GF-D8 (cell line): ENCODE results near the gene GAN.

Experiments used
- DNase-seq: peaks from one replicate; lab custom pipeline; 2025; lab: John Stamatoyannopoulos, UW

Gene GAN

DNA sequence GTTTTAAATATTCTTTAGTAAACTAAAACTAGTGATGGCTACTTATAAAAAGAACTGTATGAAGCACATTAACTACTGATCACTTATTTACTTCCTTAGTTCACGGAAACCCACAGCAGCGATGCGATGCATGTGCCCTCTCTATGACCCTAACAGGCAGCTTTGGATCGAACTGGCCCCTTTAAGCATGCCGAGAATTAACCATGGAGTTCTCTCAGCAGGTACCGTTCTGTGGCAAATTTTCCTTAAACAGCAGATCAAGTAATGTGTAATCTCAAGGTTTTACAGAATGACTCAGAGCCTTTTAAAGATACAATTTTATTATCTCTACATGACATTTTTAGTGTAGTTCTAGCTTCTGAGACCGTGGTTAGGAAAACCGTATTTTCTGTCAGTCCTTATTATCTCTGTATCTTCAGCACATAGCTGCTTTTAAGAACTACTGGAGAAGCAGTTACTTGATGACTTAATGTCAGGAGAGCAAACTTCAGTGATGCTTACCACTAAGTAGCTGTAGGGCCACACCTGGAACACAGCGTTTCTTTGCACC lies 43.0 kb downstream of the GAN start:
- no peak for DNase-seq

DNA sequence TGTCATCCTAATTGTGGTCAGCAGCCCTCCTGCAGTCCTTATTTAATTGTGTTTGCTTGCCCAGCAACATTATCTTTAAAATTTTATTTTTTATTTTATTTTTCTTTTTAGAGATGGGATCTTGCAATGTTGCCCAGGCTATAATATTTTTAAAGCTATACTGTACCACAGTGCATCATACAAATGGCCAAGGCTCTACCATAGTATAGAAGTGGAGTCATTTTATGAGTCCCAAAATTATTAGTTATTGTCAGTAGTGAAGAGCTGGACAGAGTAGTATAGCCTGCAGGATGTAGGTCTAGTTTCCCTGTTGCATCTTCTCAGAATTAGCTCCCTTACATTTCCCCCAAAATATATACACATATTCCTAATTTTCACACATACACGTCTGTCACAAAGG lies 44.1 kb downstream of the GAN start:
- DNase-seq = no peak

DNA sequence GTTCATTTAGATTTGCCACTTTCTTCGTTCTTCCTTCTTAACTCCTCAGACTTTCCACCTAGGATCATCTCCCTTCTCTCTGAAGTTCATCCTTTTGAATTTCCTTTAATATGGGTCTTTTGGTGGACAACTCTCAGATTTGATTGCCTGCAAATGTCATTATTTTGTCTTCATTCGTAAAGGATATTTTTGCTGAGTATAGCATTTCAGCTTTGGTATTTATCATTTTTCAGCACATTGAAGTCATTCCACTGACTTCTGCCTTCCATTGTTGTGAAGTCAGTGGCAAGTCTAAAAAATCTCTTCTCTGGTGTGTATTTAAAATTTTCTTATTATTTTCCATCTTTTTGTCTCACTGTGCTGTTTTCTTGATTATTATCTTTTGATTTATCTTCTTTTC lies 45.4 kb downstream of the GAN start:
- no peak for DNase-seq

DNA sequence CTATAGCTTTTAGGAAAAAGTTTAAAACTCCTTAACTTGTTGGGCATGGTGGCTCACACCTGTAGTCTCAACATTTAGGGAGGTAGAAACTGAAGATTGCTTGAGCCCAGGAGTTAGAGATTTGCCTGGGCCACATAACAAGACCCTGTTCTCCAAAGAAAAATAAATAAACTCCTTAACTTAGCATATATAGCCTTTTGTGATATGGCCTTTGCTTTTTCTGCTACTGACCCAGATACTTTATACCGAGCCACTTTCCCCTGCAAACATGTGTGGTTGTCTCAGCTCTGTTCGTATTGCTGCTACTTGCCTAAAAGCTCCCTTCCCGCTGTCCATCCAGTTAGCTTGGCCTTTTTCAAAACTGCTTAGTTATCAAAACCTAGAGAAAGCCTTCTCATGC lies 51.0 kb downstream of the GAN start:
- DNase-seq = no peak

- peak; percentile 1 for DNase-seq
Observed at GRCh38 chr16:81366316-81366932, 51.7 kb downstream of the GAN start.

DNA sequence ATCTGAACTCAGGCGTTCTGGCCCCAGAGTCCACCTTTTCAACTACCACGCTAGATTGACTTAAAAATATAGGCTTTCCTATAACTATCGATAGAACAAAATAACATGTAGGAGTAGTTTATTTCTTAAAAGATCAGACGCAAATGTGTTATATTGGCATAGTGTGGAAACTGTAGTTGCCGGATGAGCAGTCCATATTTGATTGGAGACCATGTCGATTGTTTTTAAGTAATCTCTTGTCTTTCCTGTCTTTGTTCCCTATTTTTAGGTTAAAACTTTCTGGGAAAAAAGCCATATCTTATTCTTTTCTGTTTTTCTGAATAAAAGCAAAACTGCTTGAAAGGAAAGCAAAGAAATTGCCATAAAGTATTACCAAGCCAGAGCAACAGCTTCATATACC lies 53.1 kb downstream of the GAN start:
- no peak for DNase-seq

DNA sequence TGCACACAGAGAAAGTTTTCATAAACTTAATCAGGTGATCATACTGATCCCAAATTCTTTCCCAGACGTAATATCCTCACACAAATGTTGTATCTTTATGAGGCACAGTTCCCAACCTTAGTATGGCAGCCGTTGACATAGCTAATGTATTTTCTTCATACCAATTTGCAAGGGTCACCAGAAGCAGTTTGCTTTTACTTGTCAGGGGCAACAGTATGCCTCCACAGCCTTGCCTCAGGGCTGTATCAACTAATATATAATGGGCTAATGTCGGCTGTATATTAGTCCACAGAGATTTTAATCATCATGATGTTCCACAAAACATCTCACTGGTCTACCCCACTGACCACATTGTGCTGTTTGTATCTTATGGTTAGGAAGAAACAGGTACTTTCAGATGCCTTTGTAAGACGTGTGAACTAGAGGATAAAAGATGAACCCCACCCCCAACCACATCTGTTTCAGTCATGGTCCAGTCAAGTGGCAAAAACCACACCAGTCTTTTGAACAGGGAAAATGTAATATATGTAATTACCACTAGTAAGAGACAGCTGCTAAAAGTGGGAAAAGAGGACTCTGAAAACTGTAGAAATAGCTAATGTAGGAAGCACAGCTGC lies 55.2 kb downstream of the GAN start:
- DNase-seq = no peak

DNA sequence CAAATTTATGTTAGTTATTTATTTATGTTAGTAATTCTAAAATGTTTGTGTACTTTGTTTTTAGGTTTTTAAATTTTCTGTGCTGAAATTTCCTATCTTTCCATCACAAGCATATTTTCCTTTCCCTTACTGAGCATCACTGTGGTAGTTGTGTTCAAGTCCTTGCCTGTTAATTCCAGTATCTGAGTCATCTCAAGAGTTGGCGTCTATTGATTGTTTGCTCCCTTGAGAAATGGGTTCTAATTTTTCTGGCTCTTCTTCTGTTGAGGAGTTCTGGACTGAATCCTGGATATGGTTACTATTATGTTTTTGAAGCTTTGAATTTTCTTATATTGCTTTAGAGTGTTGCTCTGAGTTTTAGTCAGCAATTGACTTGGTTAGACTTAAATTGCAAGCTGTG lies 56.3 kb downstream of the GAN start:
- DNase-seq = no peak

GRCh38 chr16:81374550-81374949 lies 59.8 kb downstream of the GAN start:
- no peak for DNase-seq

DNA sequence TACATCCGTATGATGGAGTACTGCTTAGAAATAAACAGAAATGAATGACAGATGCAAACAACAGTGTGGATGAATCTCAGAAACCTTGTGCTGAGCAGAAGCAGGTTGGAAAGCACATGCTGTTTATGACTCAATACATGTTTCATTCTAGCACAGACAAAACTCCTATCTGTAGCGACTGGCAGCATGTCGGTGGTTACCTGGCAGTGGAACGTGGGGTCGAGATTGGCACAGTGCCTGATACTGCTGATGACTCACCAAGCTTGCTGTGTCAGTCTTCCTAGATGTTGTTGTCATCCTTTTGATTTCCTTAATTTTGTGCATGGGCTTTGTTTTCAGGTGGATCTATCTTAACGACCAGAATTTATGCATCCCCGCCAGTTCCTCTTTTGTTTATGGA lies 62.1 kb downstream of the GAN start:
- no peak for DNase-seq

DNA sequence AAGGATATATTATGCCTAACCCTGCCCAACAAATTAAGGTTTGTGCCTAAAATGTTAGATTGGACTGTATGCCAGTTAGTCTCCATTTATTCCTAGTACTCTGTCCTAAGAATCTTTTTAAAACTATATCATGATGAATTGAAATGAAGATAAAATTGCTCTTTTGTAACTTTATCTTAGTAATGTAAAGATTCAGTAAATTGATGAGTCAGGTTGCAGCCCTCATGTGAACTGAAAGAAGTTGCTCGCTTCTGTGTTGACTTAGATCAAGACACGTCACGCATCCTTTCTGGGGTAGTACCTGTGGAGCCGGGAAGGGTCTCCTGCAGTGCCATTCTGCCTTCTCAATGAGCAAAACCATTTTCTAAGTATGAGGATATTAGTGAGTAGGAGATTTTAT lies 63.3 kb downstream of the GAN start:
- DNase-seq = no peak

DNA sequence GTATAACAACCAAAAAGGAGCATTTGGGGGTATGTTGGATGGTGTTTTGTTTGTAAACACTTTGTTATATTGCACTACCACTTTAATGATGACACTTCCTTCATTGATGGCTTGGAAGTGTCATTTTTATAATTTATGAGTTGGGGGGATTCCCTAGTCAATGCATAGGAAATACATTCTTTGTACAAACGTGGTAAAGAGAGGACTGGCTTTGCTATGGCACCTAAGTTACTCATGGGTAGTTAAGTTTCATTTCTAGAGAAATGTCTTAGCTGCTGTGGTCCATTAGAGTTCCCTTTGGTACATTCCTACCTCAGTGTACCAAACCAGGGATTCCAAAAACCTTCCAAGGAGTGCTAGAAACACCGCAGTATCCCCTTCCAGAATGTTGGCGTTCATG lies 66.2 kb downstream of the GAN start:
- DNase-seq = no peak

GRCh38 chr16:81384006-81384405 lies 69.2 kb downstream of the GAN start:
- DNase-seq = no peak

DNA sequence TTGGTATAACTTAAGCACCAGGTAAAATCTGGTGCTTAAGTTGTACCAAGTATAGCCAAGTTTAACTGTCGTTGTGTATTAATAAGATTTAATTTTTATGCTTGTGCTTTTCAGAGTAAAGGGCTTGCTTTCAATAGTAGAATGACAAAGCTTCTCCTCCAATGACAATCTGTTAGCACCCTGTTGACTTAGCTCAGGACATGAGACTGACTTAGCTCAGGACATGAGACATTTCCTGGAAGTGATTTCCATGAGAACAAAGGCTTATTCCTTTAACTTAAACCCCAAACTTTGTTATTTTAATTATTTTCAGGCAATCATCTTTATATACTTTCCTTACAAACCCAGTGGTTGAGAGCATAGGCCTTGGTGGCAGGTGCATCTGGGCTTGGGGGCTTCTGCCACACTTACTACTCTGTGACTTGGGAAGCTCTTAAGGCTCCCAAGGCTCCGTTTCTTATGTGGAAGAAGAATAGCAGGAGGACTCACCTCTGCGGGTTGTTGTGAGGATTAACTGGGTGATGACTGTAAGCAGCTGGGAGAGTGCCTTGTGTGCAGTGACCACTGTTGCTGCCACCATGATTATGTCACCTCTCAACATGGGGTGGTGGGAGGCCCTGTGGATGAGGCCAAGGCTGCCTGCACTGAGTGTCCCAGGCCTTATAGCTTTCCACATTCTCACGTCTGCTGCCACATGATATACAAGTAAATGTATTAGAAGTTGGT lies 70.4 kb downstream of the GAN start:
- DNase-seq = no peak

DNA sequence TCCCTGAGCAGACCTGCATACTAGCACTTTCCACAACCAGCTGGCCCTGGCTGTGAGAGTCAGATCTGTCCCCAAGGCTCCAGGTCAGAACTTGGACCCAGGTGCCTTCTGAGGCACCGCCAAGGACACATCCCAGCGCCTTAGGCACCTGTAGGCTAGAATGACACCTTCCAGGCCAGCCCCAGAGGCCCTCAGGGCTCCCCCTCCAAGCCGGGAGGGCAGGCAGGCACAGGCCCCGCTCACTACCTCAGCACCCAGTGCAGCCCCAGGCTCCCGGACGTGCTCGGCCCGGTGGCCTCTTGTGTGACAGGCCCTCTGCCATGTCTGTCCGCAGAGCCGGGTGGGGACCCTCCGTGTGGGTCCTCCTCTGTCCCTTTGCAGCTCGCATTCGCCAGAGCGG lies 73.6 kb downstream of the GAN start:
- DNase-seq = no peak

DNA sequence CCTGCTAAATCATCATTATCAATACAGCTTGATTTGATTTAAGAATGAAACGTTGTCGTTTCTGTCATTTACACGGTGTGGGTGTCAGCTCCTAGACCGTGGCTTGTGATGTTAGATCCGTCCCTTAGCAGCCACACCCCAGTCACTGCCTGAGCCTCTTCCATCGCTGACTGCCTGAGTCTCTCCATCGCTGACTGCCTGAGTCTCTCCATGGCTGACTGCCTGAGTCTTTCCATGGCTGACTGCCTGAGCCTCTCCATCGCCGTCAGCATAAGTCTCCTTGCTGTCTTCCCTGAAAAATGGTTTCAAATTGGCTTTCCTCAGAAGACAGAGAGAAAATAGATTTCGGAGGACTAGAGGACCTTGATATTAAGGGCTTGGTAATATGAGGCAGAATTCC lies 76.1 kb downstream of the GAN start:
- DNase-seq = no peak

- no peak for DNase-seq
Observed at GRCh38 chr16:81392011-81392410, 77.2 kb downstream of the GAN start.

- DNase-seq = no peak
Observed at GRCh38 chr16:81394416-81394815, 79.7 kb downstream of the GAN start.

DNA sequence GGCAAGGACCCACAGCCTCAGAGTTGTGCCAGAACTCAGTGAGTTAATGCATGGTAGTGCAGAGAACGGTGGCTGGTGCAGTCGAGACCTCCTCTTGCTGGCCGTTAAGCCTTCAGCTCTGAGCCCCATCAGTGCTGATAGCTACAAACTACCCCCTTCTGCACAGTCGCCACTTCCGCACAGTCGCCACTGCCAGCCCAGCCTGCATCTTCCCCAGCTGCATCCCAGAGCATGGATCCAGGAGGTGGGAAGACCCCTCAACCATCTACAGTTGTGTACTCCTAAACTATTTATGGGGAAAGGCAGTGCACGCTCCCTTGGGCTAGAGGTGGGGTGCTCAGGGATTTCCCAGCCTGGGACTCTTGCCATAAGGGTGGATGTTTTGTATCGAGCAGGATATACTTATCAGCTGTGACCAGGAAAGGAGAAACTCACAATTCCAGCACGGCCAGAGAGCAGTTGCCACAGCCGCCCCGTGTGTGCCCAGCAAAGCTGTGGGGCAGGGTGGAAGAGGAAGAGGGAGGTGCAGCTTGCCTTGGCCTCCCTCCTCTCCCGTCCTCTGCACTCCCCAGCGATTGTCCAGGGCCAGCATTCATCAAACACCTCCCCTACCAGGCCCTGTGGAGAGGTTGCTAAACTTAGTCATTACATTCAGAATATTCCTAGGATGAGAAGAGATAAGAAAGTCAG lies 80.3 kb downstream of the GAN start:
- no peak for DNase-seq

- no peak for DNase-seq
Observed at GRCh38 chr16:81397058-81397878, 82.5 kb downstream of the GAN start.

- no peak for DNase-seq
Observed at GRCh38 chr16:81397879-81398520, 83.2 kb downstream of the GAN start.
